NCI-H2227 (cell line): ENCODE results near the gene RTL5.

Experiments used
- DNase-seq: peaks from one replicate; lab custom pipeline; 2025; ENCODE audit not compliant: unreplicated experiment; lab: John Stamatoyannopoulos, UW

Gene RTL5

DNA sequence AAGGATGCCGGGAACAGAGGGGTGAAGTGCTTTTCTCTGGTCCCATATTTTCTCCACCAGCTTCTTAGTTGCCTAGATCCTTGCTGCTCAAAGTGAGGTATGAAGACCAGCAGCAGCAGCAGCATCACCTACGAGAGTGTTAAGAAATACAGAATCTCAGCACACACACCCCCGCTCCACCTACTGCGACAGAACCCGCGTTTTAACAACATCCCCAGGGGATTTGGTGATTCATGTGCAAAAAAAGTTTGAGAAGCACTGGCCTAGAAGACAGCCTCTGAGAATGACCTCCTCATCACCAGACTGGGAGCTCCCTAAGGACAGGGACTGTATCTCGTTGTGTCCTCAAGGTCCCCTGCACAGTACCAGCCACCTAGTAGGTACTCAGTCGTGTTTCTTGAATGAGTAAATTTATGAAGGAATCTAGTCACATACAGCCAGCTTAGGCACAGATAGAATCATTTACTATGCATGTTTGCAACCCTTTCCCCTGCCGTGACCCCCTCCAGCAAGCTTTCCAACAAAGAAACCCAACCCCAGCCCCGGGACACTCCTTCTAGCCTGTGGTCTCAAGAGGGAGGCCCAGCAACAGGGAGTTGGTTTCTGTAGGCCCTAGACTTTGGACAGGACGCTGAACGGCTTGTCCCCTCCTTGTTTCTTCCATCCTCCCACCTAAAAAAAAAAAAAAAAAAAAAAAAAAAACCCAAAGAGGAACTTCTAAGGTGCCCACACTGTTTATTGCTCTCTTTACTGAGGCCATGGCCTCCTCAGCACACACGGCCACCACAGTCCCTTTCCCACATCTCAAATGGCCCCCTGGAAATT lies 21.5 kb downstream of the RTL5 start:
- no peak for DNase-seq

- no peak for DNase-seq
Measured at GRCh38 chrX:72108666-72109065, 23.0 kb downstream of the RTL5 start.

GRCh38 chrX:72107841-72108595 lies 23.7 kb downstream of the RTL5 start:
- no peak for DNase-seq

DNA sequence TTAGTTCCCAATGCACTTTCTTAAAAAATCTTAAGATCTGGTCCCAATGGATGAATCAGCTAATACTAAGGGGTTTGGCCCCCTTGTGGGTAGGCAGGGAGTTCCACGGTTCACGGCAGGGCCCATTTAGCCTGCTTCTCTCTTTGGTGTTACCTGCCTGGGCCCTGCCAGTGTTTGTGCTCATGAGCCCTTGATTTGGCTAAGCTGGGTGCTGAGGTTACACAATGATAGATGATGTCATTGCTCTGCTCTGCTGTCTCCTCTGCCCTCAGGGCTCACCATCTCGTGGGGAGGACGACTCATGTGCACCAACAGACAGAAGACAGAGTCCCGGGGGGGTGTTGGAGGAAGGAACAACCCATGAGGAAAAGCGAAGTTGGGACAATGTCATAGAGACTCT lies 24.4 kb downstream of the RTL5 start:
- no peak for DNase-seq

DNA sequence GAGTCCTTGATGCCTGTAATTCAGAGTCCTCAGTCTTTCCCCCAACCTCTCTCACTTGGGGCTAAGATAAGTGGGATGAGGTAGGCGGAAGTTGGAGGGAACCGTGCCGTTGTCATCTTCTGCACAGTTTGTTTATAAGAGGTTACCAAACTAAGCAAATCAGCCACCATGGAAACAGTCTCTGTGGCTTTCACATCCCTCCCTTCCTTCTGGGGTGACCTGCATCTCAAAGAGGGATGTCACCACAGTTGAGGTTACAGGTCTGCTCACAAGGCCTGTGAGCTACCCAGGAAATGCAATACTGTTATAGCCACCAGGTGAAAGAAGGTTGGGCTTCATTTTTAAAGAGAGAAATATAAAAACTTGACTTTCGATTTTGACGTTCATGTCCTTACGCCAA lies 26.3 kb downstream of the RTL5 start:
- DNase-seq: no peak

DNA sequence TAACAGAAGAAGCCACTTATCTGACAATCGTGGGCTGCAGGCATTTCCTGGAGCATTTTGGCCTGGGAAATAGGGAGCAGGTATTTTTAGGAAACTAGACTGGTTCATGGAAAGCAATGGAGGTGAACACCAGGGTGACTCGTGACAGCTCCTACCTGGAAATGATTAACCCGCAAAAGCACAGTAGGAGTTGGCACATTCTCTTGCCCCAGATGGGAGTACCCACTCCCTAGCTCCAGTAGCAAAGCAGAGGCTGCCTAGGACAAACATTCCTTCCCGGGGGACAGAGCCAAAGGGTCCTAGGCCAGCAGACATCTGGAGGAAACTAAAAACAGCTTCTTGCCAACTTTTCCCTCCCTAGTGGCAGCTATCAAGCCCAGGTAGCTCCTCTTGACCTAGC lies 29.0 kb downstream of the RTL5 start:
- no peak for DNase-seq

DNA sequence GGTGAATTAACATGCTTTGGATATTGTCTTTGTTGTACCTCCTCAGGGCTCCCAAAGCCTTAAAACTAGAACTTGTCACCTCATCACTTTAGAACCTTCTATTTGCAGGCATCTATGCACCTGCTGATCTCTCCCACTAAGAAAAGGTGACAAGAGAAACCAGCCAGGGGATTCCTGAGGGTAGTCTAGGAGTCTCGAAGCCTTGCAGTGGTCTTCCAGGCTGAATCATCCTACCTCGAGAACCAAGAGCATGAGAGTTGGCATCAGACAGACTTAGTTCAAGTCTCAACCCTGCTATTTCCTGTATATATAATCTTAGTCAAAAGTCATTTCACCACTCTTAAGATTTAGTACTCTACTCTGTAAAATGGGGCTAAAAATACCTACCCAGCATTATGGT lies 29.6 kb downstream of the RTL5 start:
- DNase-seq: no peak

GRCh38 chrX:72101597-72102037 lies 30.1 kb downstream of the RTL5 start:
- no peak for DNase-seq

DNA sequence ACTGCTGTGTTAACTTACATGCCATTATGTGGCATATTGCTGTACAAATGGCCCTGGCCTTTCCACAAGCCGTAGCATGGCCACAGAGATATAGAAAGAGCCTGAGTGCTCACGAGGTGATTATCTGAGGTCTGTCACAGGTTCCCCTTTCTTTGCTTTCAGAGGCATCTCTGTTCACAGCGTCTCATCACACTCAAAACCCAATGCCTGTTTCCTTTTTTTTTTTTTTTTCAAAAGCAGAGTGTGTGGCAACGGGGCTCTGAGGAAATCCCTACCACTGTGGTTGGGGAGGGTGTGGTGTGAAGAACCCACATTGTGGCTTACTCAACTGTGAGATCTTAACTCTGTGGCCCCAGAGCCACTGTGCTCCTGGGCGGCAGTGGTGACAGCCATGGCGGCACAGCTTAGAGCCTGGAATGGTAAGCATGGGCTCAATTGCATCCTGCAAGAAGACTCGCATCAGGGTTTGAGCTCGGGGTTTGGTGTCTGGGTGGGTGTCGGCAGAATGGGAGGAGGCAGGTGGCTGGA lies 30.8 kb downstream of the RTL5 start:
- DNase-seq: no peak

GRCh38 chrX:72100051-72100755 lies 31.5 kb downstream of the RTL5 start:
- no peak for DNase-seq

GRCh38 chrX:72097098-72097497 lies 34.6 kb downstream of the RTL5 start:
- DNase-seq: no peak

GRCh38 chrX:72095370-72095769 lies 36.3 kb downstream of the RTL5 start:
- DNase-seq: no peak

DNA sequence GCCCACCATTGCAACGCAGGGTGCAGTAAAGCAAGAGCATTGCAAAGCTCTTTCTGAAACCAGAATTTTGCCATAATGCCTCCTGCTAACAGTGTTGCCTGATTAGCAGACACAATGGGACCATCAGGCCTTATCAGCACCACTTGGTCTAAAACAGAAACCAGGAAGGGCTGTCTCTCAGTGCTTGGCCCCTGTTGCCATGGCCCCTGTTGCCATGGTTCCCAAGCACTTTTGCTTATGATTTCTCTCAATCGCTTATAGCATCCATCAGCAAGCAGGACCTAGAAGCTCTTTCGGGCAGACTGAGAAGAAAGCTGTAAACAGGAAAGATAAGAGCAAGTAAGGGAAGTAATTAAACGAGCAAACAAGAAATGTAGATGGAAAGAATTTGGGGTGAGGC lies 36.8 kb downstream of the RTL5 start:
- peak; percentile 92 for DNase-seq

DNA sequence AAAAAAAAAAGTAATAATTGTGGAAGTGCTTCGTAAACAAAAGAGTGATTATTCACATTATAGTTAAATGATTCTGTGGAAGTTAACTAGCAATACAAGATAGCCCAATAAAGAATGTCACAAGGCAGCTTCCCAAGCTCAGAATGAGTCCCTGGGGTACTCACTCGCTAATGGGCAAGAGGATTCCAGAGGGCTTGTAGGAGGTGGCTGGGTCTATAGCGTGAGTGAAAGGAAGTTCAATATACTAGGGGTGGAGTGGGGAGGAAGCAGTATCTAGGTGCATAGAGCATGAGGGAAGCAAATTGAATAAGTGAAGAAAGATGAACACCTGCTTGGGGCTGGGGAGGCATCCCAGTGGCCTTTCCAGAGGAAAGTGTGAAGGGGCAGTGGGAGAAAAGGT lies 42.5 kb downstream of the RTL5 start:
- DNase-seq: no peak

DNA sequence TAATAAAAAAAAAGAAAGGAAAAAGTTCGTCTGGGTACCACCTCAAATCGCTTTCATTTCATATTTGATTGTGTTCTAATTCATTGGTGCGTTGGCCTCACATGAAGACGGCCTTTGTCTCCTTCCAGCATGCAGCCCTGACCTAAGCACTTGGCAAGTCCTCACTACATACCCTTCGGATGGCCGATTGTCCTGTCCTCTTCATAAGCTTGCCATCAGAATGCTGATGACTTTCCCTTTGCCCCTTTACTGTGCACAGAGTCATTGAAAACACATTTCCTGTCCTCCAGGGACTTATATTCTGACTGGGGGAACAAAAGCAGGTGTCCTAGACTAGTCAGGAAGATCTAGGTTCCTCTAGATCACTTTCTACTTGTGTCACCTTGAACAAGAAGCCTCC lies 43.0 kb downstream of the RTL5 start:
- no peak for DNase-seq

GRCh38 chrX:72086995-72087394 lies 44.7 kb downstream of the RTL5 start:
- no peak for DNase-seq

DNA sequence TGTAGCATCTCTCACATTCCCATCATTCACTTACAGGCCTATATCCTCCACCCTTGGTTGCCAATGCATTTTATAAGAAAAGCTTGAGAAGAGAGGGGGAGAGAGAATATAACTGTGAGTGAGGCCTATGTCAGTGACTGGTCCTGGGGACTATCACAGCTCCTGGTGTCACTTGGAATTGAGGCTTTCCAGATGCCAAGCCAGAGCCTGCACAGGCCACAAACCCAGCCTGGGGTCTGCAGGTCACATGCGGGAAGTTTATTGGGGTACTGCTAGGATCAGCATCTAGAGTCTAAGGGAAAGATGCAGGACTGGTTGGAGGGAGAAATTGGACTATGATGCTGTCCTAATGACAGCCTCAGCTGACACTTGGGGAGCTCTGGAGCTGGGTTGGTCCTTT lies 47.6 kb downstream of the RTL5 start:
- no peak for DNase-seq

DNA sequence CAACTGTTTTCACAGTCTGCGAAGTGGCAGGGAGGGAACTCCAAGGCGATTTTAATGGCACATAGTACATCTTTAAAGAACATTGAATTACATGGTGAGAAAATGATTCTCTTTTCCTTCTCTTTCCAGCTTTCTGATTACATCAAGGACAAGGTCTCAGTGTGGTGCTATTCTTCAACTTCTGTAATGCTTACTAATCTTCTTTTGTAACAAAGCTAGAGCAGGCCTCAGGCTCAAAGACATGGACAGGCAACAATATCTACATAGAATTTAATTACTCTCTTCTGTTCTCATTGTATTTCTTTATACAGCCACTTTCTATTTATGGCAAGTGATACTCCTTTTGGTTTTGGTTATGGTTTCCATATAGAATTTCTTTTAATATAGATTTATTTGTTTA lies 48.4 kb downstream of the RTL5 start:
- DNase-seq: no peak

GRCh38 chrX:72081605-72082320 lies 50.0 kb downstream of the RTL5 start:
- DNase-seq: peak; percentile 71

- DNase-seq: no peak
Measured at GRCh38 chrX:72080800-72081199, 50.9 kb downstream of the RTL5 start.

GRCh38 chrX:72080150-72080549 lies 51.6 kb downstream of the RTL5 start:
- no peak for DNase-seq
